Neutrophil (primary cell): ENCODE data around the gene TMEM33.
A peak's percentile ranks its signal among the peaks of the same experiment; 100 is the strongest.

Experiments
- H3K27ac ChIP-seq: fragments of 200-600 bp; sonication (generic); 2 replicates; pipeline ENCODE4 v1.5.1; 2016; ENCODE audit warnings: mild to moderate bottlenecking, moderate library complexity
- H3K27me3 ChIP-seq: fragments of 200-600 bp; sonication (generic); 2 replicates; pipeline ENCODE4 v1.6.0; 2016; ENCODE audit warnings: mild to moderate bottlenecking
- H3K36me3 ChIP-seq: fragments of 200-600 bp; sonication (generic); 2 replicates; pipeline ENCODE4 v1.5.1; 2017
- H3K4me1 ChIP-seq, 2 experiments: fragments of 200-600 bp in 1 of 2; sonication (generic) in 1 of 2; 1 replicate in 1 of 2; 2 replicates in 1 of 2; pipeline versions ENCODE4 v1.5.1 to v1.6.1; 2013 to 2016; ENCODE audit warnings: low read depth in 1 of 2, low read length in 1 of 2, mild to moderate bottlenecking in 1 of 2, moderate library complexity in 1 of 2; ENCODE audit not compliant: control insufficient read depth in 1 of 2, insufficient read depth in 1 of 2
- H3K4me3 ChIP-seq, 2 experiments: fragments of 200-600 bp in 1 of 2; sonication (generic) in 1 of 2; 1 replicate in 1 of 2; 2 replicates in 1 of 2; pipeline ENCODE4 v1.5.1; 2013 to 2016; ENCODE audit warnings: low read depth in 1 of 2, low read length in 1 of 2, mild to moderate bottlenecking in 1 of 2, moderate library complexity in 1 of 2
- H3K9me3 ChIP-seq: fragments of 200-600 bp; sonication (generic); 2 replicates; pipeline ENCODE4 v1.5.1; 2016
- CTCF ChIP-seq: fragments of 200-600 bp; sonication (generic); IDR thresholded peaks from 2 replicates; pipeline ENCODE4 v1.5.1; 2016; ENCODE audit warnings: antibody characterized with exemption

Gene TMEM33

GRCh38 chr4:41977709-41978108, 42.5 kb downstream of the TMEM33 start:
- no peak overlapping the region for H3K4me3 ChIP-seq
- no peaks in the 10 kb centered on the region for H3K9me3 ChIP-seq
- H3K36me3 ChIP-seq: no peaks in the 10 kb centered on the region
- no peak overlapping the region for H3K27ac ChIP-seq
- no peaks in the 10 kb centered on the region for H3K27me3 ChIP-seq
- TF ChIP-seq CTCF: no peak
- no peaks in the 10 kb centered on the region for H3K4me1 ChIP-seq

GRCh38 chr4:41981456-41981855, 46.2 kb downstream of the TMEM33 start, which contains the start of gene DCAF4L1:
DCAF4L1 (plus strand) TSS chr4:41981756; CDS start chr4:41981793, 37 bp downstream.
- H3K27ac ChIP-seq: no peak within 1 kb of the TSS
- peaks cover 12% of the 10 kb centered on the region for H3K27me3 ChIP-seq
- no peaks in the 10 kb centered on the region for H3K36me3 ChIP-seq
- H3K4me3 ChIP-seq: no peak within 1 kb of the TSS
- no peaks in the 10 kb centered on the region for H3K4me1 ChIP-seq
- no peak for TF ChIP-seq CTCF
- H3K9me3 ChIP-seq: no peaks in the 10 kb centered on the region

GRCh38 chr4:41982716-41983115, 47.5 kb downstream of the TMEM33 start:
- peaks cover 13% of the 10 kb centered on the region for H3K27me3 ChIP-seq
- H3K4me1 ChIP-seq: no peaks in the 10 kb centered on the region
- no peak overlapping the region for H3K4me3 ChIP-seq
- no peaks in the 10 kb centered on the region for H3K36me3 ChIP-seq
- no peaks in the 10 kb centered on the region for H3K9me3 ChIP-seq
- H3K27ac ChIP-seq: no peak overlapping the region
- no peak for TF ChIP-seq CTCF

- Histone ChIP-seq H3K4me3 (no peak overlapping the region), H3K9me3 (no peaks in the 10 kb centered on the region)
- TF ChIP-seq CTCF: no peak
These were observed 49.9 kb downstream of the TMEM33 start for GRCh38 chr4:41985151-41985550.

GRCh38 chr4:41989994-41990364, 54.8 kb downstream of the TMEM33 start:
- H3K27ac ChIP-seq: peak overlapping the region; percentile 91
- H3K27me3 ChIP-seq: peaks cover 32% of the 10 kb centered on the region
- H3K4me1 ChIP-seq: peaks cover 16 to 20% of the 10 kb centered on the region in 2 experiments
- peak overlapping the region; percentile 85 to 97 for H3K4me3 ChIP-seq
- no peaks in the 10 kb centered on the region for H3K36me3 ChIP-seq
- no peak for TF ChIP-seq CTCF
- H3K9me3 ChIP-seq: no peaks in the 10 kb centered on the region

More at GRCh38 chr4:41985151-41985550, 49.9 kb downstream of the TMEM33 start:
- Histone ChIP-seq H3K27me3 (peaks cover 20% of the 10 kb centered on the region), H3K27ac (no peak overlapping the region), H3K4me1 (peaks cover 6 to 8% of the 10 kb centered on the region in 2 experiments), H3K36me3 (no peaks in the 10 kb centered on the region)
